Coronary artery (tissue), 2 donors: ENCODE data around the gene IGSF23.

Experiments used
- DNase-seq: peaks from one replicate; pipeline ENCODE4 v3.0.0-alpha.2; 2017; ENCODE audit warnings: low spot score
- H3K27ac ChIP-seq, 2 donors: fragments of 200-600 bp; sonication (generic); one replicate each; pipeline ENCODE4 v1.5.1; 2016 to 2019
- H3K4me3 ChIP-seq: fragments of 200-600 bp; sonication (generic); 2 replicates; pipeline ENCODE4 v1.5.1; 2016; ENCODE audit warnings: mild to moderate bottlenecking, moderate library complexity
- TF ChIP-seq, protein P1 (sequence below): fragments of 200-600 bp; sonication (generic); IDR thresholded peaks from one replicate; pipeline ENCODE4 v1.5.1; 2019; ENCODE audit warnings: antibody characterized with exemption

IGSF23 gene

DNA sequence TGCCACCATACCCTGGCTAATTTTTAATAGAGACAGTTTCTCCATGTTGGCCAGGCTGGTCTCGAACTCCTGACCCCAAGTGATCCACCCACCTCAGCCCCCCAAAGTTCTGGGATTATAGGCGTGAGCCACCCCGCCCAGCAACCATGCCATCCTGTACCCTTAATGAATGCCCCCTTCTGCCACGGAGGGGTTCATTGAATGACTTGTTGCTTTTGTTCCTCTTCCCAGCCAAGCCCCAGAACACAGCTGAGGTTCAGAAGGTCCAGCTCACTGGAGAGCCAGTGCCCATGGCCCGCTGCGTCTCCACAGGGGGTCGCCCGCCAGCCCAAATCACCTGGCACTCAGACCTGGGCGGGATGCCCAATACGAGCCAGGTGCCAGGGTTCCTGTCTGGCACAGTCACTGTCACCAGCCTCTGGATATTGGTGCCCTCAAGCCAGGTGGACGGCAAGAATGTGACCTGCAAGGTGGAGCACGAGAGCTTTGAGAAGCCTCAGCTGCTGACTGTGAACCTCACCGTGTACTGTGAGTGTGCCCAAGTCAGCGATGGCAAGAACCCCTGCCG, 36.3 kb downstream of the IGSF23 start:
- Histone ChIP-seq H3K27ac (peak overlapping the region in 1 of 2 donors; percentile 2), H3K4me3 (no peak overlapping the region)
- TF ChIP-seq, protein P1, sequence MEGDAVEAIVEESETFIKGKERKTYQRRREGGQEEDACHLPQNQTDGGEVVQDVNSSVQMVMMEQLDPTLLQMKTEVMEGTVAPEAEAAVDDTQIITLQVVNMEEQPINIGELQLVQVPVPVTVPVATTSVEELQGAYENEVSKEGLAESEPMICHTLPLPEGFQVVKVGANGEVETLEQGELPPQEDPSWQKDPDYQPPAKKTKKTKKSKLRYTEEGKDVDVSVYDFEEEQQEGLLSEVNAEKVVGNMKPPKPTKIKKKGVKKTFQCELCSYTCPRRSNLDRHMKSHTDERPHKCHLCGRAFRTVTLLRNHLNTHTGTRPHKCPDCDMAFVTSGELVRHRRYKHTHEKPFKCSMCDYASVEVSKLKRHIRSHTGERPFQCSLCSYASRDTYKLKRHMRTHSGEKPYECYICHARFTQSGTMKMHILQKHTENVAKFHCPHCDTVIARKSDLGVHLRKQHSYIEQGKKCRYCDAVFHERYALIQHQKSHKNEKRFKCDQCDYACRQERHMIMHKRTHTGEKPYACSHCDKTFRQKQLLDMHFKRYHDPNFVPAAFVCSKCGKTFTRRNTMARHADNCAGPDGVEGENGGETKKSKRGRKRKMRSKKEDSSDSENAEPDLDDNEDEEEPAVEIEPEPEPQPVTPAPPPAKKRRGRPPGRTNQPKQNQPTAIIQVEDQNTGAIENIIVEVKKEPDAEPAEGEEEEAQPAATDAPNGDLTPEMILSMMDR: no peak
- no peak for DNase-seq

GRCh38 chr19:44653343-44653742, 40.0 kb downstream of the IGSF23 start:
- no peak for DNase-seq
- H3K4me3 ChIP-seq: no peak overlapping the region
- H3K27ac ChIP-seq: no peak overlapping the region
- TF ChIP-seq, protein P1: no peak

DNA sequence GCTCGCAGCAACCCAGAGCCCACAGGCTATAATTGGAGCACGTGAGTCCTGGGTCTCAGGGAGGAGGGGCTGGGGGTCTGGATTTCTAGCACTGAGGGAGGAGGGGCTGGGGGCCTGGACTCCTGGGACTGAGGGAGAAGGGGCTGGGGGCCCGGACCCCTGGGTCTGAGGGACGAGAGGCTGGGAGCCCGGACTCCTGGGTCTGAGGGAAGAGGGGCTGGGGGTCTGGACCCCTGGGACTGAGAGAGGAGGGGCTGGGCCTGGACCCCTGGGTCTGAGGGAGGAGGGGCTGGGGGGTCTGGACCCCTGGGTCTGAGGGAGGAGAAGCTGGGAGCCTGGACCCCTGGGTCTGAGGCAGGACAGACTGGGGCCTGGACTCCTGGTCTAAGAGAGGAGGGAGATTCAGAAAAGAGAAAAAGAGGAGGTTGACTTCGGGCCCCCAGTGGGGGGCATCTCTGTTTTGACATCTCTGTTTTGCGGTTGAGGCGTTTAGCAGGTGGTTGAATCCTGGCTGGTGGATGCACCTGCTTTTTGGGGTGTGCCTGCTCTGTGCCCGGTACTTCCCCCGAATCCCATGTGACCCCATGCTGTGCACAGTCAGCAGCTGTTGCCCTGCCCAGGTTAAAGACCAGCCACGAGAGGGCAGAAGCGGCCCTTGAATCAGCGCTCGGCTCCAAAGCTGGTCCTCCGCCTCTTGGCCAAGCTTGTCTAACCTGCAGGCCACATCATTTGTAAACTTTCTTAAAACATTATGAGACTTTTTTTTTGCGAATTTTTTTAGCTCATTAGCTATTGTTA, 40.8 kb downstream of the IGSF23 start:
- Histone ChIP-seq H3K4me3 (no peak overlapping the region), H3K27ac (no peak overlapping the region)
- TF ChIP-seq, protein P1: peak; percentile 44
- DNase-seq: no peak

DNA sequence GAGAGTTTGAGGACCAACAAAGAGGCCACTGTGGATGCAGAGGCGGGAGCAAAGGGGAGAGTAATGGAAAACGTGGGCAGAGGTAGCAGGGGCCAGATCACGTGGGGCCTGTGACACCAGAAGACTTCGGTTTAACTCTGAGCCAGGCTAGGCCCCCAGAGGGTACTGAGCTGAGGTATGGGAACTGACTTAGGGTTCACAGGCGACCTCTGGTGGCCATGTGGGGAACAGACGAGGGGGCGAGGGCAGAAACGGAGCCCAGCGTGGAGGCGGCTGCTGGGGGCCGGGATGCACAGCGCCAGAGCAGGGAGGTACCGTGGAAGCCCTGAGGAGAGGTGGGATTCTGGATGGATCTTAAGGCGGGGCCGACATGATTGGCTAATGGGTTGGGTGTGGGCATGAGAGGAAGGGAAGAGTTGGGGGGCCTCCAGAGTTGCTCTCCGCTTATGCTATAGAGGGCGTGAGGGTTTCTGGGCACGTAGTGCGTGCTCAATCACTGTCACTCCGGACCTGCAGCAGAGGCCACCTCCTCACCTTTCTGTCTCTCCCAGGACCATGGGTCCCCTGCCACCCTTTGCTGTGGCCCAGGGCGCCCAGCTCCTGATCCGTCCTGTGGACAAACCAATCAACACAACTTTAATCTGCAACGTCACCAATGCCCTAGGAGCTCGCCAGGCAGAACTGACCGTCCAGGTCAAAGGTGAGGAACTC, 44.0 kb downstream of the IGSF23 start:
- Histone ChIP-seq H3K27ac (no peak overlapping the region), H3K4me3 (no peak overlapping the region)
- DNase-seq: no peak
- TF ChIP-seq, protein P1: peak; percentile 87

DNA sequence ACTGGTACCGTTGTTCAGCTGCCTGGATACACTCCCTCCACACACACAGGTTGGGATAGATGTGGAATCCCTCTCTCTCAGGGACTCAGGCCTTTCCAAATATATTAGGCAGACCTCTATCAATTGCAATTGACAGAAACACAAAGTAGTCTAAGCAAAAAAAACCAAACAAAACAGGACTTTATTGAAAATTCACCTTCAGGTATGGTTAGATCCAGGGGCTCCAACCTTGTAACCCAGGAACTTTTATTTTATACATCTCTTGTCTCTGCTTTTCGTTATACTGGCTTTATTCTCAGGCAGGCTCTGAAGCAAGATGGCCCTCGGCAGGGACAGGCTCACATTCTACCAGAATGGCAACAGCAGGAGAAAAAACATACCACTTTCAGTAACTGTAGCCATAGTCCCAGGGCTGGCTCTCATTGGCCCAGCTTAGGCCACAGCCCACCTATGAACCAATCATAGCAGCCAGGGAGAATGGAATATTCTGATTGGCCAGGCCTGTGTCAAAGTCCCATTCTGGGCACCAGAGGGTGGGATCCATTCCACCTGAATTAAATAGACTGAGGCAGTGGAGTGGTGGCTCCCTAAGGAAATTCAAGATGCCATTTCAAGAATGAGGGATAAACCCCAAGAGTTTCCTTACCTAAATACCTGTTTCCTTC, 44.8 kb downstream of the IGSF23 start:
- no peak for DNase-seq
- H3K4me3 ChIP-seq: no peak overlapping the region
- no peak overlapping the region for H3K27ac ChIP-seq
- TF ChIP-seq, protein P1: no peak

DNA sequence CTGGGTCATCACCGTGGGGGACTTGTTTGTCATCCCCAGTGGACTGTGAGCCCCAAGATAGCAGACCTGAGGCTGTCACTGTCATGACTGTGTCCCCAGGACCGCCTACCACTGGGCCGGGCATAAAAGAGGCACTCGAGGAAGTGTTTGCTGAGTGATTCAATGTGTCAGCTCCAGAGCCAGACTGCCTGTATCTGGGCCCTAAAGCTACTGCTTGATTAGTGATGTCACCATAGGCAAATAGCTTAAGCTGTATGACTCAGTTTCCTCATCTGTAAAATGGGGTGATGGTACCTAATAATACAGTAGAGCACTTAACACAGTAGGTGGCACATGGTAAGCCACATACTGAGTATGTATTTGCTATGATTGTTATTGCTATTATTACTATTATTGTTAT, 46.7 kb downstream of the IGSF23 start:
- TF ChIP-seq, protein P1: no peak
- Histone ChIP-seq H3K27ac (no peak overlapping the region), H3K4me3 (no peak overlapping the region)
- DNase-seq: no peak
